Measurements from ENCODE around the gene CMA1.
"Not testable (repeated sequence)": the region's sequence is repeated elsewhere in the genome, so short reads cannot be mapped to it uniquely, and the experiment has no call there.

CMA1 gene

GRCh38 chr14:24508155-24508840 is at the start of gene CMA1:
TSS of gene CMA1 (minus strand) at chr14:24508265. CDS start at chr14:24508235, 30 bp downstream.
- DNase-seq = no peak

GRCh38 chr14:24556756-24557155 is 48.7 kb upstream of the CMA1 start:
- DNase-seq = no peak

GRCh38 chr14:24549064-24549463 is 41.0 kb upstream of the CMA1 start:
- DNase-seq = not testable (repeated sequence)

GRCh38 chr14:24542346-24542936 is 34.4 kb upstream of the CMA1 start:
- DNase-seq = no peak

- DNase-seq = no peak
These were observed 27.7 kb upstream of the CMA1 start for GRCh38 chr14:24535737-24536136.

GRCh38 chr14:24534286-24534685 is 26.2 kb upstream of the CMA1 start:
- no peak for DNase-seq

GRCh38 chr14:24525877-24526620 is 18.0 kb upstream of the CMA1 start:
- not testable (repeated sequence) for DNase-seq

- no peak for DNase-seq
These were observed 10.8 kb upstream of the CMA1 start for GRCh38 chr14:24518851-24519250.

- DNase-seq = no peak
These were observed 6.1 kb upstream of the CMA1 start for GRCh38 chr14:24514209-24514608.

GRCh38 chr14:24513009-24513408 is 4.9 kb upstream of the CMA1 start:
- no peak for DNase-seq

- DNase-seq = no peak
These were observed 1.6 kb downstream of the CMA1 start for GRCh38 chr14:24506443-24506842.

- no peak for DNase-seq
These were observed 3.6 kb downstream of the CMA1 start for GRCh38 chr14:24504425-24504950.

- DNase-seq = not testable (repeated sequence)
These were observed 16.3 kb downstream of the CMA1 start for GRCh38 chr14:24491586-24492408.

- no peak for DNase-seq
These were observed 24.3 kb downstream of the CMA1 start for GRCh38 chr14:24483604-24484252.

GRCh38 chr14:24482699-24483303 is 25.3 kb downstream of the CMA1 start:
- DNase-seq = not testable (repeated sequence)

GRCh38 chr14:24481622-24482324 is 26.3 kb downstream of the CMA1 start:
- peak; percentile 73 to 75 for DNase-seq

- DNase-seq = not testable (repeated sequence)
These were observed 28.1 kb downstream of the CMA1 start for GRCh38 chr14:24479999-24480398.

- no peak for DNase-seq
These were observed 32.8 kb downstream of the CMA1 start for GRCh38 chr14:24475261-24475660.

GRCh38 chr14:24473211-24473610 is 34.9 kb downstream of the CMA1 start:
- DNase-seq = no peak

- DNase-seq = not testable (repeated sequence)
These were observed 37.6 kb downstream of the CMA1 start for GRCh38 chr14:24470450-24470849.

- DNase-seq = no peak
These were observed 42.3 kb downstream of the CMA1 start for GRCh38 chr14:24465805-24466204.
